PC-9 (cell line): ENCODE measurements around the gene UPK1B.

ENCODE experiments used
- CTCF ChIP-seq: fragments of 200-600 bp; sonication (generic); conservative IDR thresholded peaks from 2 replicates; pipeline ENCODE4 v1.6.1; 2017; ENCODE audit warnings: mixed run types, antibody characterized with exemption, mild to moderate bottlenecking, moderate library complexity
- EZH2 ChIP-seq: fragments of 200-600 bp; sonication (generic); IDR thresholded peaks from 2 replicates; pipeline ENCODE4 v1.8.0; 2017; ENCODE audit warnings: antibody characterized with exemption, low read depth

DNA sequence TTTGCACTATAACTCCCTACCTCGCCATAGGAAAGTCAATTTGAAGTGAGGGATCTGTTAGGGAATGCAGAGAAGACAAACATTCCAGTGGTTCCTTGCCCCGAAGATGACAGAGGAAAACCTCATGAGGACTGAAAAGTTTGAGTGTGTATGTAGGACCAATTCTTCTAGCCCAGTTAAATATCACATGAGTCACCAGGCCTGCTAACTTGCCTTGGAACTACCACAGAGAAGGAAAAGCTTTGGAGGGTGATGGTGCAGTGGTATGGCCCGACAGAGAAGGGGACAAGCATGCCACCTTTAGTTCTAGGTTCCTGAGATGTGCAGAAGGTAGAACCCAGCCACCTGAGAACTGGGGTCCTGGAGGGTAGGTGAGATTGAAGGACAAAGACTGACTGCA is 2.6 kb upstream of the UPK1B start:
- TF ChIP-seq EZH2 = no peak
- no peak for TF ChIP-seq CTCF
